GM23338 (cell line): ENCODE measurements around the gene ZDHHC9. TPM values are rescaled to one million over a fixed set of nuclear protein-coding genes. Genes with fewer than 3 reads are reported as not detected.

ENCODE experiments used
- CREB1 ChIP-seq: fragments of 250-450 bp; sonication (Bioruptor Pico); IDR thresholded peaks from 2 replicates; pipeline ENCODE4 v1.5.0; 2020; ENCODE audit warnings: low read depth, mild to moderate bottlenecking, moderate library complexity
- JUNB ChIP-seq: IDR thresholded peaks from one replicate; pipeline ENCODE4 v1.6.1; 2016; ENCODE audit warnings: antibody characterized with exemption; ENCODE audit not compliant: unreplicated experiment
- NANOG ChIP-seq: IDR thresholded peaks from 2 replicates; pipeline ENCODE4 v1.6.1; 2016; ENCODE audit warnings: antibody characterized with exemption, borderline replicate concordance
- STAT1 ChIP-seq: IDR thresholded peaks from one replicate; pipeline ENCODE4 v1.6.1; 2016; ENCODE audit warnings: antibody characterized with exemption; ENCODE audit not compliant: unreplicated experiment
- ZNF114 ChIP-seq: fragments of 250-450 bp; sonication (Bioruptor Pico); IDR thresholded peaks from 2 replicates; pipeline ENCODE4 v1.5.0; 2020; ENCODE audit warnings: mild to moderate bottlenecking, moderate library complexity
- polyA plus RNA-seq: library from polyadenylated mRNA; unstranded; fragments of >200 nt; fragmentation: Nextera tagmentation; extraction: Ambion mirVana; gene quantifications from 2 replicates; pipeline ENCODE4 v1.2.1, GENCODE V29; 2016
- total RNA-seq: library from RNA; depleted of rRNA; stranded (reverse); fragments of >200 nt; shearing (Covaris generic); gene quantifications from 2 replicates; pipeline ENCODE4 v1.2.3, GENCODE V29; 2014
- TF ChIP-seq, protein P1 (sequence below): fragments of 250-450 bp; sonication (Bioruptor Pico); IDR thresholded peaks from 2 replicates; pipeline ENCODE4 v1.5.0; 2020; ENCODE audit warnings: mild to moderate bottlenecking, moderate library complexity
- TF ChIP-seq, protein P2 (sequence below), 2 experiments: fragments of 200-600 bp in 1 of 2; sonication (generic) in 1 of 2; conservative IDR thresholded peaks; 2 replicates each; pipeline versions ENCODE4 v1.5.1 to v1.6.1; 2016 to 2017; ENCODE audit warnings: antibody characterized with exemption in 2 of 2, low read depth in 2 of 2, mild to moderate bottlenecking in 2 of 2, moderate library complexity in 1 of 2

The ZDHHC9 gene
- total and polyA plus RNA-seq, 2 experiments from 2014 or later = 14.2 to 17.6 TPM

GRCh38 chrX:129772796-129773431 is 70.8 kb downstream of the ZDHHC9 start (continued):
- TF ChIP-seq, protein P1, sequence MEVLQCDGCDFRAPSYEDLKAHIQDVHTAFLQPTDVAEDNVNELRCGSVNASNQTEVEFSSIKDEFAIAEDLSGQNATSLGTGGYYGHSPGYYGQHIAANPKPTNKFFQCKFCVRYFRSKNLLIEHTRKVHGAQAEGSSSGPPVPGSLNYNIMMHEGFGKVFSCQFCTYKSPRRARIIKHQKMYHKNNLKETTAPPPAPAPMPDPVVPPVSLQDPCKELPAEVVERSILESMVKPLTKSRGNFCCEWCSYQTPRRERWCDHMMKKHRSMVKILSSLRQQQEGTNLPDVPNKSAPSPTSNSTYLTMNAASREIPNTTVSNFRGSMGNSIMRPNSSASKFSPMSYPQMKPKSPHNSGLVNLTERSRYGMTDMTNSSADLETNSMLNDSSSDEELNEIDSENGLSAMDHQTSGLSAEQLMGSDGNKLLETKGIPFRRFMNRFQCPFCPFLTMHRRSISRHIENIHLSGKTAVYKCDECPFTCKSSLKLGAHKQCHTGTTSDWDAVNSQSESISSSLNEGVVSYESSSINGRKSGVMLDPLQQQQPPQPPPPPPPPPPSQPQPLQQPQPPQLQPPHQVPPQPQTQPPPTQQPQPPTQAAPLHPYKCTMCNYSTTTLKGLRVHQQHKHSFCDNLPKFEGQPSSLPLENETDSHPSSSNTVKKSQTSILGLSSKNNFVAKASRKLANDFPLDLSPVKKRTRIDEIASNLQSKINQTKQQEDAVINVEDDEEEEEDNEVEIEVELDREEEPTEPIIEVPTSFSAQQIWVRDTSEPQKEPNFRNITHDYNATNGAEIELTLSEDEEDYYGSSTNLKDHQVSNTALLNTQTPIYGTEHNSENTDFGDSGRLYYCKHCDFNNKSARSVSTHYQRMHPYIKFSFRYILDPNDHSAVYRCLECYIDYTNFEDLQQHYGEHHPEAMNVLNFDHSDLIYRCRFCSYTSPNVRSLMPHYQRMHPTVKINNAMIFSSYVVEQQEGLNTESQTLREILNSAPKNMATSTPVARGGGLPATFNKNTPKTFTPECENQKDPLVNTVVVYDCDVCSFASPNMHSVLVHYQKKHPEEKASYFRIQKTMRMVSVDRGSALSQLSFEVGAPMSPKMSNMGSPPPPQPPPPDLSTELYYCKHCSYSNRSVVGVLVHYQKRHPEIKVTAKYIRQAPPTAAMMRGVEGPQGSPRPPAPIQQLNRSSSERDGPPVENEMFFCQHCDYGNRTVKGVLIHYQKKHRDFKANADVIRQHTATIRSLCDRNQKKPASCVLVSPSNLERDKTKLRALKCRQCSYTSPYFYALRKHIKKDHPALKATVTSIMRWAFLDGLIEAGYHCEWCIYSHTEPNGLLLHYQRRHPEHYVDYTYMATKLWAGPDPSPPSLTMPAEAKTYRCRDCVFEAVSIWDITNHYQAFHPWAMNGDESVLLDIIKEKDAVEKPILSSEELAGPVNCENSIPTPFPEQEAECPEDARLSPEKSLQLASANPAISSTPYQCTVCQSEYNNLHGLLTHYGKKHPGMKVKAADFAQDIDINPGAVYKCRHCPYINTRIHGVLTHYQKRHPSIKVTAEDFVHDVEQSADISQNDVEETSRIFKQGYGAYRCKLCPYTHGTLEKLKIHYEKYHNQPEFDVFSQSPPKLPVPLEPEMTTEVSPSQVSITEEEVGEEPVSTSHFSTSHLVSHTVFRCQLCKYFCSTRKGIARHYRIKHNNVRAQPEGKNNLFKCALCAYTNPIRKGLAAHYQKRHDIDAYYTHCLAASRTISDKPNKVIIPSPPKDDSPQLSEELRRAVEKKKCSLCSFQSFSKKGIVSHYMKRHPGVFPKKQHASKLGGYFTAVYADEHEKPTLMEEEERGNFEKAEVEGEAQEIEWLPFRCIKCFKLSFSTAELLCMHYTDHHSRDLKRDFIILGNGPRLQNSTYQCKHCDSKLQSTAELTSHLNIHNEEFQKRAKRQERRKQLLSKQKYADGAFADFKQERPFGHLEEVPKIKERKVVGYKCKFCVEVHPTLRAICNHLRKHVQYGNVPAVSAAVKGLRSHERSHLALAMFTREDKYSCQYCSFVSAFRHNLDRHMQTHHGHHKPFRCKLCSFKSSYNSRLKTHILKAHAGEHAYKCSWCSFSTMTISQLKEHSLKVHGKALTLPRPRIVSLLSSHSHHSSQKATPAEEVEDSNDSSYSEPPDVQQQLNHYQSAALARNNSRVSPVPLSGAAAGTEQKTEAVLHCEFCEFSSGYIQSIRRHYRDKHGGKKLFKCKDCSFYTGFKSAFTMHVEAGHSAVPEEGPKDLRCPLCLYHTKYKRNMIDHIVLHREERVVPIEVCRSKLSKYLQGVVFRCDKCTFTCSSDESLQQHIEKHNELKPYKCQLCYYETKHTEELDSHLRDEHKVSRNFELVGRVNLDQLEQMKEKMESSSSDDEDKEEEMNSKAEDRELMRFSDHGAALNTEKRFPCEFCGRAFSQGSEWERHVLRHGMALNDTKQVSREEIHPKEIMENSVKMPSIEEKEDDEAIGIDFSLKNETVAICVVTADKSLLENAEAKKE (CRISPR knock-in tag) = no peak
- TF ChIP-seq ZNF114 (CRISPR knock-in tag) (no peak), JUNB (no peak), STAT1 (no peak), CREB1 (CRISPR knock-in tag) (no peak), NANOG (no peak)
- TF ChIP-seq, protein P2, sequence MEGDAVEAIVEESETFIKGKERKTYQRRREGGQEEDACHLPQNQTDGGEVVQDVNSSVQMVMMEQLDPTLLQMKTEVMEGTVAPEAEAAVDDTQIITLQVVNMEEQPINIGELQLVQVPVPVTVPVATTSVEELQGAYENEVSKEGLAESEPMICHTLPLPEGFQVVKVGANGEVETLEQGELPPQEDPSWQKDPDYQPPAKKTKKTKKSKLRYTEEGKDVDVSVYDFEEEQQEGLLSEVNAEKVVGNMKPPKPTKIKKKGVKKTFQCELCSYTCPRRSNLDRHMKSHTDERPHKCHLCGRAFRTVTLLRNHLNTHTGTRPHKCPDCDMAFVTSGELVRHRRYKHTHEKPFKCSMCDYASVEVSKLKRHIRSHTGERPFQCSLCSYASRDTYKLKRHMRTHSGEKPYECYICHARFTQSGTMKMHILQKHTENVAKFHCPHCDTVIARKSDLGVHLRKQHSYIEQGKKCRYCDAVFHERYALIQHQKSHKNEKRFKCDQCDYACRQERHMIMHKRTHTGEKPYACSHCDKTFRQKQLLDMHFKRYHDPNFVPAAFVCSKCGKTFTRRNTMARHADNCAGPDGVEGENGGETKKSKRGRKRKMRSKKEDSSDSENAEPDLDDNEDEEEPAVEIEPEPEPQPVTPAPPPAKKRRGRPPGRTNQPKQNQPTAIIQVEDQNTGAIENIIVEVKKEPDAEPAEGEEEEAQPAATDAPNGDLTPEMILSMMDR (conservative IDR thresholded peaks at IDR 0.05; ENCODE audit: low read depth in 2 of 2) = no peak
